Subcutaneous adipose tissue (tissue), 4 donors: ENCODE results near the gene BBX. TPM values are rescaled to one million over a fixed set of nuclear protein-coding genes. Genes with fewer than 3 reads are reported as not detected.

ENCODE experiments used
- CTCF ChIP-seq: fragments of 450-650 bp; IDR thresholded peaks from one replicate; pipeline ENCODE4 v1.5.1; 2016; ENCODE audit warnings: low read depth, mild to moderate bottlenecking, control low read depth, antibody characterized with exemption, moderate library complexity
- total RNA-seq, 4 donors: library from RNA; depleted of rRNA; stranded (reverse); fragments of >200 nt; gene quantifications; one replicate each; pipeline ENCODE4 v1.1.0, GENCODE V29; 2016

Gene BBX
- total RNA-seq, 4 donors from 2014 or later, result 38.3 to 69.4 (median 48.0) TPM

- no peak for TF ChIP-seq CTCF
Observed at GRCh38 chr3:107589454-107589853, 66.7 kb downstream of the BBX start.

GRCh38 chr3:107590786-107591185 lies 68.0 kb downstream of the BBX start:
- TF ChIP-seq CTCF, result no peak

- no peak for TF ChIP-seq CTCF
Observed at GRCh38 chr3:107592073-107592472, 69.3 kb downstream of the BBX start.

GRCh38 chr3:107594870-107595269 lies 72.1 kb downstream of the BBX start:
- TF ChIP-seq CTCF, result no peak

DNA sequence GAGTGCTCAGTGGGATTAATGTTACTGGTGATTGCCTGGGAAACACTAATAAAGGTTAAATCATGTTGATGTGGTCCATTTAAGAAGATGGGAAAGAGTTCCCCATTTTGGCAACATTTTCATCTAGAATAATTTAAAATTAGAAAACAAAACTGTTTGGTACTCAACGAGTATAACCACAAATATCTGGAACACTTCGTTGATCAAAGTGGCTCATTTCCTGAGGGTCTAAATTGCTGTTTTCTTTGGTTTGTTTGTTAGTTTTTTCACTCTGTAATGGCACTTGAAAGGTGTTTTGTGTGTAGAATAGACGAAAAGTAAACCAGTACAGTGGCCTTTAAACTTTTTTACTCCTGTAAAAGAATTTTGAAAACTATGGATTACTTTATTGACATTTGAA lies 73.9 kb downstream of the BBX start:
- TF ChIP-seq CTCF, result no peak

DNA sequence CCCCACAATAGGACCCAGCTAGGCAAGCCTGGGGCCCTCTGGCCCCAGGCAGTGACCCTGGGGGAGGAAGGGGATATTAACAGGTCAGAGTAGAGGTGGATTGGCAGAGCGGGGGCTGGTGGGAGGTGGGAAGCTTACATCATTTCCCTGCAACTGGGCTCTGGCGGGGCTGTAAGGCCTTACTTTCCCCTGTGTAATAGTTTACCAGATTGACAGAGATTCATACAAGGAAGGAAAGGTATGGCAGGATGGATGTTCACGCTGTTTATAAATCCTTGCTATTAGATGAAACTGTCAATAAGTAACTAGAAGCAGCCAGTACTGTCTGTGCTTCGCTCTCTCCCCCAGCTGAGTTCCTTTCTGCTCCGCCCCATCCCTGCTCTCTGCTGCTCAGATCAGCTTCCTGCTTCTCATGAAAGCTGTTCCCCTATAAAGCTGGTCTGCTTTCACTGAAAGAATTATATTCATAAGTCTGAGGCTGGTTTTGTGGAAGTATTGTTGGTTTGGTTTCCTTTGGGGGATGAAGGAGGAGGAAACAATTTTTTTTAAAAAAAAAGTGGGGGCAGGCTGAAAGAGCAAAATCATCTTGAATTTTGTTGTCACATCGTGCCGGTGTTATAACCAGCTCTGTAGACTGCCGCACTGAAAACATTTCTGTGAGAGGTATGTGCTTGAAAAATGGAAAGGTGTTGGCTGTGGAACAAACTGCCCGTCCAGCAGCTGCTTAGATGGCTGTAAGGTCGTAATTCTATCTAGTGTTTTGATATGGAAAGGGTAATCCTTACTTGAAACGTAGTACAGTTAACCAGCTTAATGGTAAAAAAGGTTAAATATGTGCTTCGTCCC lies 76.4 kb downstream of the BBX start:
- TF ChIP-seq CTCF, result no peak

GRCh38 chr3:107599772-107600145 lies 77.0 kb downstream of the BBX start:
- TF ChIP-seq CTCF, result no peak
